Keratinocyte (primary cell): ENCODE measurements around the gene TSPAN18. TPM values are rescaled to one million over a fixed set of nuclear protein-coding genes. Genes with fewer than 3 reads are reported as not detected.

Experiments used
- DNase-seq: peaks from one replicate; pipeline ENCODE4 v3.0.0-alpha.2; 2011; ENCODE audit warnings: low read depth, missing footprints, low spot score
- FAIRE-seq: peaks from 2 replicates; lab custom pipeline; 2011; peaks lifted over from hg19 to GRCh38; lab: Jason Lieb, UNC
- H2AFZ ChIP-seq: 2 replicates; pipeline ENCODE4 v1.6.0; 2012; ENCODE audit warnings: low read length, control low read depth, inconsistent platforms; ENCODE audit not compliant: control insufficient read depth
- H3K27ac ChIP-seq: 2 replicates; pipeline ENCODE4 v1.5.1; 2011; ENCODE audit warnings: low read length; ENCODE audit not compliant: control insufficient read depth, insufficient read depth
- H3K27me3 ChIP-seq: 3 replicates; pipeline ENCODE4 v1.6.0; 2011; ENCODE audit warnings: low read length; ENCODE audit not compliant: control insufficient read depth, insufficient read depth; ENCODE audit errors: extremely low read depth
- H3K36me3 ChIP-seq, 2 experiments: 2 replicates in 1 of 2; 3 replicates in 1 of 2; pipeline ENCODE4 v1.5.1; 2011; ENCODE audit warnings: low read length in 2 of 2, mild to moderate bottlenecking in 1 of 2; ENCODE audit not compliant: control insufficient read depth in 2 of 2, insufficient read depth in 2 of 2; ENCODE audit errors: extremely low read depth in 1 of 2
- H3K4me1 ChIP-seq: 3 replicates; pipeline ENCODE4 v1.5.1; 2011; ENCODE audit warnings: low read length; ENCODE audit not compliant: control insufficient read depth, insufficient read depth; ENCODE audit errors: extremely low read depth
- H3K4me2 ChIP-seq: 3 replicates; pipeline ENCODE4 v1.6.0; 2011; ENCODE audit warnings: low read depth, low read length; ENCODE audit not compliant: control insufficient read depth, insufficient read depth; ENCODE audit errors: extremely low read depth
- H3K4me3 ChIP-seq, 3 experiments: fragments of 200-600 bp in 1 of 3; sonication (generic) in 1 of 3; 2 replicates in 2 of 3; 3 replicates in 1 of 3; pipeline ENCODE4 v1.5.1; 2011 to 2016; ENCODE audit warnings: low read length in 3 of 3, mild to moderate bottlenecking in 3 of 3, control low read depth in 2 of 3, inconsistent platforms in 1 of 3, low read depth in 1 of 3, mixed read lengths in 1 of 3, mixed run types in 1 of 3, moderate library complexity in 1 of 3; ENCODE audit not compliant: control insufficient read depth in 2 of 3, insufficient read depth in 2 of 3; ENCODE audit errors: extremely low read depth in 1 of 3
- H3K79me2 ChIP-seq: 2 replicates; pipeline ENCODE4 v1.6.0; 2012; ENCODE audit warnings: low read length; ENCODE audit not compliant: control insufficient read depth, insufficient read depth
- H3K9ac ChIP-seq: 3 replicates; pipeline ENCODE4 v1.6.0; 2011; ENCODE audit warnings: low read length; ENCODE audit not compliant: control insufficient read depth, insufficient read depth; ENCODE audit errors: extremely low read depth
- H3K9me1 ChIP-seq: 3 replicates; pipeline ENCODE4 v1.6.0; 2011; ENCODE audit warnings: low read length; ENCODE audit not compliant: control insufficient read depth, insufficient read depth; ENCODE audit errors: extremely low read depth
- H3K9me3 ChIP-seq: 2 replicates; pipeline ENCODE4 v1.5.1; 2012; ENCODE audit warnings: low read depth, low read length; ENCODE audit not compliant: control insufficient read depth
- H4K20me1 ChIP-seq: 3 replicates; pipeline ENCODE4 v1.6.0; 2011; ENCODE audit warnings: low read length; ENCODE audit not compliant: control insufficient read depth, insufficient read depth; ENCODE audit errors: extremely low read depth
- EZH2 ChIP-seq: IDR thresholded peaks from one replicate; pipeline ENCODE4 v1.6.1; 2012; ENCODE audit warnings: inconsistent platforms, mild to moderate bottlenecking, low read length, moderate library complexity
- dilution Hi-C: fragments of 300-500 bp; cut with MboI; formaldehyde crosslinking; loops from one replicate; pipeline ENCODE4 v1.7.0; 2020; ENCODE audit warnings: low sequenced_read_pairs; ENCODE audit not compliant: extremely low pct_ligation_motif_present
- polyA plus RNA-seq, 5 experiments: library from polyadenylated mRNA; depleted of rRNA in 3 of 5; stranded (reverse) in 3 of 5; stranded (forward) in 1 of 5; unstranded in 1 of 5; fragments of >200 nt; gene quantifications; 1 replicate in 1 of 5; 2 replicates in 3 of 5; 3 replicates in 1 of 5; pipeline versions ENCODE4 v1.2.1 to v1.2.3, GENCODE V29; 2011 to 2012; ENCODE audit warnings: missing spikeins in 2 of 5, low read depth in 1 of 5, low replicate concordance in 1 of 5
- TF ChIP-seq, protein P1 (sequence below), 3 experiments: IDR thresholded peaks in 1 of 3; conservative IDR thresholded peaks in 1 of 3; optimal IDR thresholded peaks in 1 of 3; 2 replicates in 2 of 3; 3 replicates in 1 of 3; pipeline versions ENCODE3 to v1.5.1; 2011; ENCODE audit warnings: low read length in 3 of 3, mild to moderate bottlenecking in 3 of 3, moderate library complexity in 2 of 3, control low read depth in 1 of 3, inconsistent platforms in 1 of 3; ENCODE audit not compliant: insufficient read depth in 2 of 3; ENCODE audit errors: extremely low read depth in 1 of 3

The TSPAN18 gene
- polyA plus RNA-seq, 1 donor (not counting 4 experiments of a cell fraction or from before 2014, with no cell fraction given) = not detected

DNA sequence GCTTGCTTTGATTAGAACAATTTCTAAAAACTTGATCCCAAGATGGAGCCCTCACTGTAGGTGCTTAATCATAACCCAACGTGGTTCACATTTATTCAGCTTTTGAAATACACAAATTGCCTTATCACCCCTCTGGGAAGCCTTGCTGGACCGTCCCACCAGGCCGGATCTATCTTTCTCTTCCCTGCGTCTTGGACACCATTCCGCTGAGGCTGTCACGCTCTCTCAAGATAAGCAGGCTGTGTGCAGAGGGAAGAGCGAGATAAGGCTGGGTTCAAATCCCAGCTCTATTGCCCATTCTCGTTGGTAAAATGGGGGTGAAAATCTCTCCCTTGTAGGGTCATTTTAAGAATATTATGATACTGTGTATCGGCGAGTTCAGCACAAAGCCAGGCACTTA is 244.4 kb downstream of the TSPAN18 start:
- Histone ChIP-seq H3K27me3 (no peaks in the 10 kb centered on the region), H3K9me3 (no peaks in the 10 kb centered on the region), H3K4me1 (peaks cover 7% of the 10 kb centered on the region), H3K9ac (no peak overlapping the region), H3K79me2 (no peaks in the 10 kb centered on the region), H3K36me3 (no peaks in the 10 kb centered on the region), H4K20me1 (no peaks in the 10 kb centered on the region), H3K9me1 (no peaks in the 10 kb centered on the region), H3K27ac (no peak overlapping the region), H3K4me2 (no peak overlapping the region), H3K4me3 (no peak overlapping the region), H2AFZ (no peak overlapping the region)
- DNase-seq (no peak), FAIRE-seq (no peak)
- dilution Hi-C loops = no loop called here
- TF ChIP-seq, protein P1, sequence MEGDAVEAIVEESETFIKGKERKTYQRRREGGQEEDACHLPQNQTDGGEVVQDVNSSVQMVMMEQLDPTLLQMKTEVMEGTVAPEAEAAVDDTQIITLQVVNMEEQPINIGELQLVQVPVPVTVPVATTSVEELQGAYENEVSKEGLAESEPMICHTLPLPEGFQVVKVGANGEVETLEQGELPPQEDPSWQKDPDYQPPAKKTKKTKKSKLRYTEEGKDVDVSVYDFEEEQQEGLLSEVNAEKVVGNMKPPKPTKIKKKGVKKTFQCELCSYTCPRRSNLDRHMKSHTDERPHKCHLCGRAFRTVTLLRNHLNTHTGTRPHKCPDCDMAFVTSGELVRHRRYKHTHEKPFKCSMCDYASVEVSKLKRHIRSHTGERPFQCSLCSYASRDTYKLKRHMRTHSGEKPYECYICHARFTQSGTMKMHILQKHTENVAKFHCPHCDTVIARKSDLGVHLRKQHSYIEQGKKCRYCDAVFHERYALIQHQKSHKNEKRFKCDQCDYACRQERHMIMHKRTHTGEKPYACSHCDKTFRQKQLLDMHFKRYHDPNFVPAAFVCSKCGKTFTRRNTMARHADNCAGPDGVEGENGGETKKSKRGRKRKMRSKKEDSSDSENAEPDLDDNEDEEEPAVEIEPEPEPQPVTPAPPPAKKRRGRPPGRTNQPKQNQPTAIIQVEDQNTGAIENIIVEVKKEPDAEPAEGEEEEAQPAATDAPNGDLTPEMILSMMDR (optimal IDR thresholded peaks at IDR 0.05 in 1 of 3, IDR thresholded peaks at IDR 0.05 in 1 of 3, conservative IDR thresholded peaks at IDR 0.05 in 1 of 3; ENCODE audit: extremely low read depth in 1 of 3, insufficient read depth in 2 of 3, low read length in 3 of 3) = no peak
- TF ChIP-seq EZH2 = no peak

DNA sequence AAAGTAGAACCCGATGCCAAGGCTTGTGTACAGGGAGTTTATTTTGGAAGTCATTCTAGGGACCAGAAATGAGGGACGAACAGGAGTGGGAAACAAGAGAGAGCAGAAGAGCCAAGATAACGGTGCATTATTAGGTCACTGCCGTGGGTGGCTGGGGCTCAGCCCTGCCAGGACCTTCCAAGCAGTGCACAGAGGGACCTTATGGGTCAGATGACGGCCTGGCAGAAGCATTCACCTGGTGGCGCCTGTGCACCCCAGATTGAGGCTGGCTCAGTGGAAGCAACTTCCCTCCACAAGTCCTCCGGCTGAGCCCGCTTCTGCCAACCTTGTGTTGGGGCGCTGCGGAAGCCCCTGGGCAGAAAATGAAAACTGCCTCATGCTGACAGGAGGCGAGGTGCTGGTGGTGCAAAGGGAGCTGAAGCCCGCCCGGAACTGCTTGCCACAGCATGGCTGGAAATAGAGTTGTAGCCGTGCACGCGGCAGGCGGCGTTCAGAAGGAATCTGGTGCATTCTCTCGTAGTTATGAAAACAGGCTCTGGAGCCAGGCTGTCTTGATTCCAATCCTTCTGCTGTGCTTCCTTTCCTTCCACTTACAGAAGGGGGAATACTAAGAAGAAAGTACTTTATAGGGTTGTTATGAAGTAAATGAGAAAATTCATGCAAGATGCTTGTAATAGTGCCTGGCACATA is 246.1 kb downstream of the TSPAN18 start:
- dilution Hi-C loops = no loop called here
- Histone ChIP-seq H3K9me1 (no peaks in the 10 kb centered on the region), H3K9me3 (no peaks in the 10 kb centered on the region), H2AFZ (no peak overlapping the region), H3K4me3 (no peak overlapping the region), H3K4me1 (peaks cover 10% of the 10 kb centered on the region), H3K36me3 (no peaks in the 10 kb centered on the region), H3K9ac (no peak overlapping the region), H3K4me2 (no peak overlapping the region), H3K27me3 (no peaks in the 10 kb centered on the region), H3K27ac (no peak overlapping the region), H4K20me1 (no peaks in the 10 kb centered on the region), H3K79me2 (no peaks in the 10 kb centered on the region)
- TF ChIP-seq EZH2 = no peak
- TF ChIP-seq, protein P1 (optimal IDR thresholded peaks at IDR 0.05 in 1 of 3, IDR thresholded peaks at IDR 0.05 in 1 of 3, conservative IDR thresholded peaks at IDR 0.05 in 1 of 3; ENCODE audit: extremely low read depth in 1 of 3, insufficient read depth in 2 of 3, low read length in 3 of 3) = peak in 1 of 3 experiments; percentile 4
- FAIRE-seq = no peak
- DNase-seq = no peak
